ENCODE measurements around the gene NLK. TPM values are rescaled to one million over a fixed set of nuclear protein-coding genes. Genes with fewer than 3 reads are reported as not detected.

Gene NLK
- total RNA-seq, 1 donor from 2014 or later: 26.3 TPM

DNA sequence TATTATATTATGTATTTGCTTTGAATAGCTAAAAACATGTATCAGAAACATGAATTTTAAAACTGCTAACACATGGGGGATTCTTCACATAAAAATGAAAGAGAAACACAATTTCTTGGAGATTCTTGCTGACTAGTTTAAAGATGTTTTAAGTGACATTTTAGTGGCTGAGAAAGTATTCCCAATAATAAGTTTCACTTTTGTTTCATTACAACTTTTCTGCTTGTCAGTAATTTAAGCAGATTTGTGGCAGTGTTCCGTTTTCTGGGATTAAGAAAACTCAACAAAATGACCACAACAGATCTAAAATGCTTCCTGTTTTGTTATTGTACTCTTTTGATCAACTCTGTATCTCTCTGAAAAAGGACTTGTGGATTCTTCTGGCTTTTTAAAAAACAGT, 75.9 kb downstream of the NLK start:
- H3K27ac ChIP-seq (replicated peaks): peak overlapping the region; percentile 43
- no peaks in the 10 kb centered on the region for H3K27me3 ChIP-seq (ENCODE audit: low read depth)
- peaks cover 10% of the 10 kb centered on the region for H3K36me3 ChIP-seq
- TF ChIP-seq, protein P1, sequence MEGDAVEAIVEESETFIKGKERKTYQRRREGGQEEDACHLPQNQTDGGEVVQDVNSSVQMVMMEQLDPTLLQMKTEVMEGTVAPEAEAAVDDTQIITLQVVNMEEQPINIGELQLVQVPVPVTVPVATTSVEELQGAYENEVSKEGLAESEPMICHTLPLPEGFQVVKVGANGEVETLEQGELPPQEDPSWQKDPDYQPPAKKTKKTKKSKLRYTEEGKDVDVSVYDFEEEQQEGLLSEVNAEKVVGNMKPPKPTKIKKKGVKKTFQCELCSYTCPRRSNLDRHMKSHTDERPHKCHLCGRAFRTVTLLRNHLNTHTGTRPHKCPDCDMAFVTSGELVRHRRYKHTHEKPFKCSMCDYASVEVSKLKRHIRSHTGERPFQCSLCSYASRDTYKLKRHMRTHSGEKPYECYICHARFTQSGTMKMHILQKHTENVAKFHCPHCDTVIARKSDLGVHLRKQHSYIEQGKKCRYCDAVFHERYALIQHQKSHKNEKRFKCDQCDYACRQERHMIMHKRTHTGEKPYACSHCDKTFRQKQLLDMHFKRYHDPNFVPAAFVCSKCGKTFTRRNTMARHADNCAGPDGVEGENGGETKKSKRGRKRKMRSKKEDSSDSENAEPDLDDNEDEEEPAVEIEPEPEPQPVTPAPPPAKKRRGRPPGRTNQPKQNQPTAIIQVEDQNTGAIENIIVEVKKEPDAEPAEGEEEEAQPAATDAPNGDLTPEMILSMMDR (IDR thresholded peaks at IDR 0.05; ENCODE audit: borderline replicate concordance): no peak
- H3K9me3 ChIP-seq (replicated peaks): no peaks in the 10 kb centered on the region
- H3K4me3 ChIP-seq: peak overlapping the region; percentile 14
- H3K4me1 ChIP-seq: peaks cover 43% of the 10 kb centered on the region
- intact Hi-C loops (cut with micrococcal nuclease): no loop called here
- no peak for DNase-seq

DNA sequence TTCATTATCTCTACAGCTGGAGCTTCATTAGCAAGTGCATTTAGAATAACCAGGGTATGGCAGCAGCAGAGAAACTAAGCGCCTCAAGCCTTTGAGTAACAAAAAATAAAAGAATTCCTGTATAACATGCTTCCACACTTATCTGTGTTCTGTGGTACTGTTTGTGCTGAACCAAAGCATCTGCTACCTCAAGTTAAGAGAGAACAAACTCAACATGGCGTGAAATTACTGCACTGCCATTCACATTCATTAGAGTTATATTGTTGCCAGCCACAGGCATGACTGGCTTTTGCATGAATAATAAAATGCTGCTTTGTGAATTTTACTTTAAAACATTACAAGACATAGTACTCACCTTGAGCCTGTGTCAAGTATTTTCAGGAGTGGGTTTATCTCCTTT, 76.6 kb downstream of the NLK start:
- Histone ChIP-seq H3K4me3 (peak overlapping the region; percentile 14), H3K9me3 (replicated peaks) (no peaks in the 10 kb centered on the region), H3K27ac (replicated peaks) (peak overlapping the region; percentile 43), H3K36me3 (peaks cover 16% of the 10 kb centered on the region), H3K27me3 (ENCODE audit: low read depth) (no peaks in the 10 kb centered on the region), H3K4me1 (peaks cover 37% of the 10 kb centered on the region)
- no peak for DNase-seq
- intact Hi-C loops (cut with micrococcal nuclease): no loop called here
- TF ChIP-seq, protein P1 (IDR thresholded peaks at IDR 0.05; ENCODE audit: borderline replicate concordance): no peak

DNA sequence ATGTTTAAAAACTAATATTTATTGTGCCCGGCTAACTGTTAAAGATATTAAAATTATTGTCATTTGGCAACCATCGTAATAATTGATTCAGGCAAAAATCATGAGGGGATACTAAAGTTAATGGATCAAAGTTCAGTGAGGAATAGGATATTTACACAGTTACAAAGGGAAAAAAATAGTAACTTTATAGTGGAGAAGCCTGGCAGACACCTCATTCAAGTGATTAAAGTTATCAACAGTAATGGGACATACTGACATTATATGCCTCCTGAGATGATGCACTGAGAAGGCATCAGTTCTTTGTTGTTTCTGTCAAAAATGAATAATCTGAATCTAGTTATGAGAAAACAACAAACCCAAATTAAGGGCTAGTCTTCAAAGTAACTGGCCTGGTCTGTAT, 77.1 kb downstream of the NLK start:
- no peak for DNase-seq
- TF ChIP-seq, protein P1 (IDR thresholded peaks at IDR 0.05; ENCODE audit: borderline replicate concordance): no peak
- intact Hi-C loops (cut with micrococcal nuclease): no loop called here
- H3K9me3 ChIP-seq (replicated peaks): no peaks in the 10 kb centered on the region
- H3K4me3 ChIP-seq: no peak overlapping the region
- peaks cover 37% of the 10 kb centered on the region for H3K4me1 ChIP-seq
- H3K27me3 ChIP-seq (ENCODE audit: low read depth): no peaks in the 10 kb centered on the region
- peaks cover 21% of the 10 kb centered on the region for H3K36me3 ChIP-seq
- no peak overlapping the region for H3K27ac ChIP-seq (replicated peaks)

DNA sequence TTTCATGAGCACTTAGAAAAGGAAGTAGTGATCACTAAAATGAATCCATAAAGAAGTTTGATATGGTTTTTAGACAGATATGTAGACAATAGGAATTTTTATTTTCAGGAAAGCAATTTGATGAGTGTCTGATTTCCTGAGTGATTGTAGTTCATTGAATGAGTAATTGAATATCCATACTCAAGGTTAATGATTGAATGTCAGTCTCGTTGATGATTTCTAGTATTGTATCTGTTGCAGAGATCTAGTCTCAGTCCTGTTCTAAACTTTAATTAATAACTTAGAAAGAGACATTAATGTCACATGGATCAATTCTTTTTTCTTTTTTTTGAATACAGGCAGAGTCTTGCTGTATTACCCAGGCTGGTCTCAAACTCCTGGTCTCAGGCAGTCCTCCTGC, 78.3 kb downstream of the NLK start:
- H3K9me3 ChIP-seq (replicated peaks): no peaks in the 10 kb centered on the region
- DNase-seq: no peak
- H3K4me1 ChIP-seq: peaks cover 32% of the 10 kb centered on the region
- TF ChIP-seq, protein P1 (IDR thresholded peaks at IDR 0.05; ENCODE audit: borderline replicate concordance): no peak
- no peaks in the 10 kb centered on the region for H3K27me3 ChIP-seq (ENCODE audit: low read depth)
- no peak overlapping the region for H3K27ac ChIP-seq (replicated peaks)
- peaks cover 30% of the 10 kb centered on the region for H3K36me3 ChIP-seq
- no peak overlapping the region for H3K4me3 ChIP-seq
- intact Hi-C loops (cut with micrococcal nuclease): no loop called here

DNA sequence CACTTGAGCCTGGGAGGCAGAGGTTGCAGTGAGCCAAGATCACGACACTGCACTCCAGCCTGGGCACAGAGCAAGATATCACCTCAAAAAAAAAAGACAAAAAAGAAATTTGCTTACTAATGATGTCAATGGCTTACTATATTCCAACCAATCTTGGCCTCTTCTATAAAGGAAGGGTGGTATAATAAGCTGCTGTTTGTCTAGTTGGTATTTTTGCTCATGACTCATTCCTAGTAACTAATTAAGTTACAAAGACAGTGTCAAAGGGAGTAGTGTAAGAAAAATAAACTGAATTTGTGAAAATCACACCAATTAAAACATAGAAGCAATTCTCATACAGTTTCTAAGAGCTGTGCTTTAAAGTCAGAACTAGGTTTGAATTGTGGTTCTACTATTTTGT, 82.5 kb downstream of the NLK start:
- no peak for DNase-seq
- Histone ChIP-seq H3K4me1 (no peaks in the 10 kb centered on the region), H3K9me3 (replicated peaks) (no peaks in the 10 kb centered on the region), H3K4me3 (no peak overlapping the region), H3K36me3 (peaks cover 36% of the 10 kb centered on the region), H3K27ac (replicated peaks) (no peak overlapping the region), H3K27me3 (ENCODE audit: low read depth) (no peaks in the 10 kb centered on the region)
- TF ChIP-seq, protein P1 (IDR thresholded peaks at IDR 0.05; ENCODE audit: borderline replicate concordance): no peak
- intact Hi-C loops (cut with micrococcal nuclease): no loop called here
